Fibroblast of villous mesenchyme (primary cell): ENCODE measurements around the gene HSPA1B. TPM values are rescaled to one million over a fixed set of nuclear protein-coding genes. Genes with fewer than 3 reads are reported as not detected.
"Not testable (repeated sequence)": the region's sequence is repeated elsewhere in the genome, so short reads cannot be mapped to it uniquely, and the experiment has no call there.

Experiments used
- DNase-seq: peaks from one replicate; pipeline ENCODE4 v3.0.0-alpha.2; 2010; ENCODE audit warnings: low read depth
- H3K4me3 ChIP-seq: 2 replicates; pipeline ENCODE4 v1.5.1; 2011; ENCODE audit warnings: low read depth, mild to moderate bottlenecking, low read length
- total RNA-seq: library from RNA; depleted of rRNA; stranded (reverse); fragments of >200 nt; gene quantifications from 2 replicates; pipeline ENCODE4 v1.2.3, GENCODE V29; 2012
- TF ChIP-seq, protein P1 (sequence below): IDR thresholded peaks from 2 replicates; pipeline ENCODE4 v1.5.1; 2012; ENCODE audit warnings: low read depth, mild to moderate bottlenecking, low read length; ENCODE audit not compliant: insufficient read depth

Gene HSPA1B
- total RNA-seq, 1 donor: 148 TPM

DNA sequence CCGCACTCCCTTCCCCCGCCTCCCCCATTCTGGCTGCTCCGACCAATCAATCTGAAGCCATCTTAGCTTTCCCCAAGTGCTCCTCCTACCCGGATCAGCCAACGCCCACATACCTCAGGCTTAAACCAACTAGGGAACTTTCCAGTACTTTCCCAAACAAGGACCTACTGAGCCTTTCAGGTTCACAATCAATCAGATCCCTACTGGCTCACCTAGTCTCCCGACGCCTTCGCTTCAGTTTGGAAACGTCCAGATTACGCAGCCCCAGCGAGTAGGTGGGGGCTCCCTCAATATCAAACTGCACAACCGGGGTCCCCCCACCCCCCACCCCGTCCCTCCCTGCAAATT, 12.9 kb upstream of the HSPA1B start:
- H3K4me3 ChIP-seq: peak overlapping the region; percentile 76
- TF ChIP-seq, protein P1, sequence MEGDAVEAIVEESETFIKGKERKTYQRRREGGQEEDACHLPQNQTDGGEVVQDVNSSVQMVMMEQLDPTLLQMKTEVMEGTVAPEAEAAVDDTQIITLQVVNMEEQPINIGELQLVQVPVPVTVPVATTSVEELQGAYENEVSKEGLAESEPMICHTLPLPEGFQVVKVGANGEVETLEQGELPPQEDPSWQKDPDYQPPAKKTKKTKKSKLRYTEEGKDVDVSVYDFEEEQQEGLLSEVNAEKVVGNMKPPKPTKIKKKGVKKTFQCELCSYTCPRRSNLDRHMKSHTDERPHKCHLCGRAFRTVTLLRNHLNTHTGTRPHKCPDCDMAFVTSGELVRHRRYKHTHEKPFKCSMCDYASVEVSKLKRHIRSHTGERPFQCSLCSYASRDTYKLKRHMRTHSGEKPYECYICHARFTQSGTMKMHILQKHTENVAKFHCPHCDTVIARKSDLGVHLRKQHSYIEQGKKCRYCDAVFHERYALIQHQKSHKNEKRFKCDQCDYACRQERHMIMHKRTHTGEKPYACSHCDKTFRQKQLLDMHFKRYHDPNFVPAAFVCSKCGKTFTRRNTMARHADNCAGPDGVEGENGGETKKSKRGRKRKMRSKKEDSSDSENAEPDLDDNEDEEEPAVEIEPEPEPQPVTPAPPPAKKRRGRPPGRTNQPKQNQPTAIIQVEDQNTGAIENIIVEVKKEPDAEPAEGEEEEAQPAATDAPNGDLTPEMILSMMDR: no peak
- DNase-seq: peak; percentile 99

DNA sequence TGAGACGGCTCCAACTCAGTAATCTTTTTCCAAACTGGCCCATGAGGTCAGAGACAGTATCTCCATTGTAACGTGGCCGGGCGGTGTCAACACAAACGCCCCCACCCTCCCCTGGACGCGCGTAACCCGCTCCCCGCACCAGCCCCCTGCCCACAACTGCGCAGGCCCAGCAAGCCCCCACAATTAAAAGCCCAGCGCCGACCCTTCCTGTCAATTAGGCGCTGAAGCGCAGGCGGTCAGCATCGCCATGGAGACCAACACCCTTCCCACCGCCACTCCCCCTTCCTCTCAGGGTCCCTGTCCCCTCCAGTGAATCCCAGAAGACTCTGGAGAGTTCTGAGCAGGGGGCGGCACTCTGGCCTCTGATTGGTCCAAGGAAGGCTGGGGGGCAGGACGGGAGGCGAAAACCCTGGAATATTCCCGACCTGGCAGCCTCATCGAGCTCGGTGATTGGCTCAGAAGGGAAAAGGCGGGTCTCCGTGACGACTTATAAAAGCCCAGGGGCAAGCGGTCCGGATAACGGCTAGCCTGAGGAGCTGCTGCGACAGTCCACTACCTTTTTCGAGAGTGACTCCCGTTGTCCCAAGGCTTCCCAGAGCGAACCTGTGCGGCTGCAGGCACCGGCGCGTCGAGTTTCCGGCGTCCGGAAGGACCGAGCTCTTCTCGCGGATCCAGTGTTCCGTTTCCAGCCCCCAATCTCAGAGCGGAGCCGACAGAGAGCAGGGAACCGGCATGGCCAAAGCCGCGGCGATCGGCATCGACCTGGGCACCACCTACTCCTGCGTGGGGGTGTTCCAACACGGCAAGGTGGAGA, 12.3 kb upstream of the HSPA1B start, which contains the start of the genes HSPA1A and HSPA1L:
Gene HSPA1A (plus strand): TSS at position 519 of the 814 bp plus-strand sequence. CDS start 214 bp downstream, at position 733.
Gene HSPA1L (minus strand): TSS at position 259 of the 814 bp plus-strand sequence. CDS start 3,311 bp downstream, outside the sequence.
- DNase-seq: peak; percentile 97
- peak within 1 kb of the TSS; percentile 76 for H3K4me3 ChIP-seq
- TF ChIP-seq, protein P1: no peak

GRCh38 chr6:31817133-31817928, 10.2 kb upstream of the HSPA1B start:
- H3K4me3 ChIP-seq: peak overlapping the region; percentile 62

GRCh38 chr6:31817929-31818511, 9.5 kb upstream of the HSPA1B start:
- DNase-seq: not testable (repeated sequence)
- peak overlapping the region; percentile 62 for H3K4me3 ChIP-seq

More at GRCh38 chr6:31817133-31817928, 10.2 kb upstream of the HSPA1B start:
- not testable (repeated sequence) for DNase-seq

GRCh38 chr6:31819871-31820299, 7.7 kb upstream of the HSPA1B start:
- DNase-seq: no peak
- no peak overlapping the region for H3K4me3 ChIP-seq
- TF ChIP-seq, protein P1: no peak

DNA sequence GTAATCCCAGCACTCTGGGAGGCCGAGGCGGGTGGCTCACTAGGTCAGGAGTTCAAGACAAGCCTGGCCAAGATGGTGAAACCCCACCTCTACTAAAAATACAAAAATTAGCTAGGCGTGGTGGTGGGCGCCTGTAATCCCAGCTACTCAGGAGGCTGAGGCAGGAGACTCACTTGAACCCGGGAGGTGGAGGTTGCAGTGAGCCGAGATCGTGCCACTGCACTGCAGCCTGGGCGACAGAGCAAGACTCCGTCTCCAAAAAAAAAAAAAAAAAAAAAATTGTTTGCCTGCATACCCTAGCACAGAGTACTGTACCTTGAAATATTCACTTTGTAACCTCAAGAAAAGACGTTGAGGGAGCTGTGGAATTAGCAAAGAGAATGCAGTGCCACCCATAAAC, 7.1 kb upstream of the HSPA1B start:
- not testable (repeated sequence) for DNase-seq, H3K4me3 ChIP-seq

GRCh38 chr6:31821301-31822035, 6.1 kb upstream of the HSPA1B start:
- H3K4me3 ChIP-seq: peak overlapping the region; percentile 67
- TF ChIP-seq, protein P1: no peak
- DNase-seq: no peak
